ENCODE data around the gene NDUFS7.
"Not testable (repeated sequence)": the region's sequence is repeated elsewhere in the genome, so short reads cannot be mapped to it uniquely, and the experiment has no call there.

NDUFS7 gene

DNA sequence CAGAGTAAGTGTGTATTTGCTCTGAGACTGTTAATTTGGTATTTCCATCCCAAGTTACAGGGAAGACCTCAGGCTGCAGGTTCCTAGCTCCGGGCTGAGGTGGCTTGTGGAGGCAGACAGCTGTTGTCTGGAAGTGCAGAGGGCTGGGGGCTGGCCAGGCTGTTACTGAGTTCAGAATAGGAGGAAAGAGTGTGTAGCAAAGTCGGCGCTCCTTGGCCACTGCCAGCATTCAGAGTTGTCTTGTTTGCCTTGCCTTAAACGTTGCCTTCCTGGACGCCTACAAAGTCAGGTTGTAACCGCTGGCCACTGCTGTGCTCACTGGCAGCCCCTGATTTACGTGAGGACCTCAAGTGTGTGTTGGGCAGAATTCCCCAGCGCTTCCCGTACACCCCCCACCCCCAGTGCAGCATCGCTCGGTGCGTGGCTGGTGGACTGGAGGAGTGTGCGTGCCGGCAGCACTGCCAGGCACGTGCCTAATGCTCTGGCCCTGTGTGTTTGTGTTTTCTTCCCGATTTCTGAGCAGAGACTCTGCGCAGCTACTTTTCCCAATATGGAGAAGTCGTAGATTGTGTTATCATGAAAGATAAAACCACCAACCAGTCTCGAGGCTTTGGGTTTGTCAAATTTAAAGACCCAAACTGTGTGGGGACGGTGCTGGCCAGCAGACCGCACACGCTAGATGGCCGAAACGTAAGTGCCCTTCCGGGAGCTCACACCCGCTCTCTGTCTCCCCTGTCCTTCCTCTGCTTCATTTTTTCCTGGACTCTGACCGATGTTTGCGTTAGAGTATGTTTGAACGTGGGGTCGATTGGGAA is 34.2 kb downstream of the NDUFS7 start:
- DNase-seq (ENCODE audit: low spot score) = no peak

DNA sequence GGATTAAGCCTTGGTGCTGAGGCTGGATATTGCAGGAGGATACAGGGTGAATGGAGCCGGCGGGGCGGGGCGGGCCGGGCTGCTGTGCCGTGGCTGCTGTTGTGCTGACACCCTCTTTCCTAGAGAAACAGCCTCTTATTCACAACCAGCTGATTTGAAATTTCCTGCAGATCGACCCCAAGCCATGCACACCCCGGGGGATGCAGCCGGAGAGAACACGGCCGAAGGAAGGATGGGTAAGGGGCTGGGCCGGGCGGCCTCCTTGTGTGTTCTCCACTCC is 34.7 kb downstream of the NDUFS7 start:
- no peak for DNase-seq (ENCODE audit: low spot score)

DNA sequence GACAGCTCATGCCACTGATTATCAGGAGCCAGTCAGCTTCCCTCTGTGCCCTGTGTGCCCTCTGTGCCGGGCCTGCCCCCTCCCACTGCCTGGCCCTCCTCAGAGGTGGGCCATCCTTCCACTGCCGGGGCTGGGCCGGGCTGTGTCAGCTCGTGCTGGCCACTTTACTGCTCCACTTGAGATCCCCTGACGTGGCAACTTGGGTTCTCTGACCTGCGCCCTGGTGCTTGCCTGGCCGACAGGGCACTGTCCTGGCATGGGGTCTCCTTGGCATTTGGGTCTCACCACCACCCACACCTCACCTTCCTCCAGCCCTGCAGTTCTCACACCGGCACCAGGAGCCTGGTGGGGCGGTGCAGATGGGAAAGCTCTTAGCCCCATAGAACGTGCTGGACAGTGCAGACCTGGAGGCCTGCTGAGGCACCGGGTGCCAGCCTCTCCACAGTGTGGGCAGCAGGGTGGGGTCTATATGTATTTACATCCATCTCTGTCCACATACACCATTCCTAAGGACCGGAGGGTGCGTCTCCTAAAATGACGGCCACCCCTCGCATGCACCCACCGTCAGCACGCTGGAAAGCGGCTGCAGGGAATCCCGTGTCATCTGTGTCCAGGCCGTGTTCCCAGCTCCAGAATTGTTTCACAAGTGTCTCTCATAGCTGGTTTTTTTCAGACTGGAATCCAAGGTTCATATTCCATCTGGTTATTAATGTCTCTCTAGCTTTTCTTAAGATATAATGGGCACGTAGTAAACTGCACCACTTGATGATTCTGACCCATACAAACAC is 35.4 kb downstream of the NDUFS7 start:
- DNase-seq (ENCODE audit: low spot score) = no peak

DNA sequence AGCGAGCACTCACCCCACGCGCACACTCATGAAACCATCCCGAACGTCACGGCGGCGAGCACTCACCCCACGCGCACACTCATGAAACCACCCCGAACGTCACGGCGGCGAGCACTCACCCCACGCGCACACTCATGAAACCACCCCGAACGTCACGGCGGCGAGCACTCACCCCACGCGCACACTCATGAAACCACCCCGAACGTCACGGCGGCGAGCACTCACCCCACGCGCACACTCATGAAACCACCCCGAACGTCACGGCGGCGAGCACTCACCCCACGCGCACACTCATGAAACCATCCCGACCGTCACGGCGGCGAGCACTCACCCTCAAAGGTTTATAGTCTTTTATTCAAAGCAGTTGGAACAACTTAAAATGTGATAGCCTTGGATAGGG is 36.4 kb downstream of the NDUFS7 start:
- not testable (repeated sequence) for DNase-seq (ENCODE audit: low spot score)

DNA sequence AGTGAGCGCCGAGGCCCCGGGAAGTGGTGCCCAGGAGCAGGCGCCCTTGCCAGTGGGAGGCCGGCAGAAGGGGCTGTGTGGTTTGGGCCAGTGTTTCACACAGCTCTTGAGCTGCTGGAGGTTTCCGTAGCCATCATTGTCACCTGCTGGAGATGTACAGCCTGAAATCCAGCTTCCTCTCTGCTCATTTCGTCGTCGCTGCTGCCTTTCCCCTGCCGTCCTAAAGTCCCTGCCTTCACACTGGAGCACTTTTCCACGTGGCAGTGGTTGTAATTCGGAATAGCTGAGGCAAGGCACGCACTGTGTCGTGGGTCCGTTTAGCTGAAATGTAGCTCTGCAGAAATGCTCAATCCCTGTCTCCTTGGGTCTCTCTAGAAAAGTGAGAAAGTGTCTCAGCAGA is 36.9 kb downstream of the NDUFS7 start:
- no peak for DNase-seq (ENCODE audit: low spot score)

DNA sequence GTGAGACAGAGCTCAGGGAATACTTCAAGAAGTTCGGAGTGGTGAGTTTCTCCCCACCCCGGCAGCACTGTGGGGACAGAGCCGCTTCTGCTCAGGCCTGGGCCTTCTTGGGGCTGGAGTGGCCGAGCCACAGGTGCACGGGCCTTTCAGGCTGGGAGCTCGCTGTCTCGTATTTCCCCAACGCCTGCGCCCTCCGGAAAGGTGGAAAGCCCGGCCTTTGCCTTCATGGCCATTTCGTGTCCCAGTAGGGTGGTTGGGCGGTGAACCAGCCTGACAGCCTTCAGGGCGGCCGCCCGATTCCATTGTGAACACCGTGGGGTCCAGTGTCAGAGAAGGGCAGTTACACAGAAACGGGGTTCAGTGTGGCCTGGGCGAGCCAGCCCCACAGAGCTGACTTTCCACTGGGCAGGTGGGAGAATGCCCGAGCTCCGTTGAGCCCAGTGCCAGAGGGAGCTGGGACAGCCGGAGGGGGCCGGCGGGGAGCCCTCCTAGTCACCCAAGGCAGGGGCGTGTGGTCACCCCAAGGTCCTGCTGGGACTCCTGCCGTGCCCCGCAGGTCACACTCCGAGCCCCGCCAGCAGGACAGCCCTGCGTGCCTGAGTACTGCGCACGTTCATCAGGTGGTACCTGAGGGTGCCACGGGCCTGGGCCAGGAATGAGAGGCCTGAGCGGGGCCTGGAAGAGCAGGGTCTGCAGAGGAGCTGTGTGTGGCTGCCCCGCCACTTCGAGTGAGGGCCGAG is 37.7 kb downstream of the NDUFS7 start:
- no peak for DNase-seq (ENCODE audit: low spot score)

DNA sequence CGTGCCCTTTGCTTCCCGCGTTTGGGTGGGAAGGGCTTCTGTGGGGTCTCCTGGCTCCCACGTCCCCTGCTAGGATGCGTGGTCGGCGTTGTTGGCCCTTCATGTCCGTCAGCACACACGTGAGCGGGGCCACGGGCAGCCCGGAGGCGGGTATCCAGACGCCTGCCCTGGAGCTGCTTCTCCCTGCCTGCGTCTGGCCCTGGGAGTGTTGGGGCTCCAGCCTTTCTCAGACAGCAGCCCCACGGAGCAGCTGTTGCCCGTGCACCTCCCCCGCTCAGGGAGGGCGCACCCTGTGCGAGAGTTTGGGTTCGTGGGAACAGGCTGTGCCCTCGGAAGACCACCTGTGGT is 38.2 kb downstream of the NDUFS7 start:
- no peak for DNase-seq (ENCODE audit: low spot score)

DNA sequence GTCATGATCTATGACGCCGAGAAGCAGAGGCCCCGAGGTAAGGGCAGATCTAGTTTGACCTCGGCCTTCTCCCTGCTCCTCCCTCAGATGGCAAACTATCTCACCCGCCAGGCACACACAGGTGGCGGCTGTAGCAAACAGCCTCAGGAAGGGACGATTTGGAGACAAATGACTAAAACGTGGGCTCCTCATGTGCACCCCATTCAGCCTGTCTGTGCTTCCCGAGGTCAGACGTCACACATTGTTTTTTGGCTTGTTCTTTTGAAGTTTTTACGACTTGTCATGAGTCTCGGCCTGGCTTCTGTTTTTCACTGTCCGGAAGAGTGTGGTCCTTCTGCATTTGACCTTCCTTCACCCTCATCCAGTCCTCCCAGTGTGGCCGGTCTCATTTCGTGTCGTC is 38.7 kb downstream of the NDUFS7 start:
- no peak for DNase-seq (ENCODE audit: low spot score)

DNA sequence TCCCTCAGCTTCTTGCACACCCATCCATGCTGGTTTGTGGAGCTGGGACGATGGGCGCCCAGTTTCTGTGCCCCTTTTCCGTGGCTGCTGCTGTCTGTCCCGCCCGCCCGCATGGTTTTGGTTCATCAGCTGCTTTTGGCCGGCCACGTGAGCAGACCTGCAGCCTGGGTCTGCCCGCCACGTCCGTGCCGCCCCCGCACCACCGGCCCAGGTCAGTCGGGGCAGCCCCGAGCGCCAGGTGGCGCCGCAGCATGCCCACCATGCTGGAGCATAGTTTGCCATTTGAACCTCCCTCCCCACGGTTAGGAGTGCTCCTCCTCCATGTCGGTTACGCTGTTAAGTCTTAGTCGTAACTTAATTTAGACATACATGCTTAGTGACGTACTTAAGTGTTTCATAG is 39.2 kb downstream of the NDUFS7 start:
- no peak for DNase-seq (ENCODE audit: low spot score)

DNA sequence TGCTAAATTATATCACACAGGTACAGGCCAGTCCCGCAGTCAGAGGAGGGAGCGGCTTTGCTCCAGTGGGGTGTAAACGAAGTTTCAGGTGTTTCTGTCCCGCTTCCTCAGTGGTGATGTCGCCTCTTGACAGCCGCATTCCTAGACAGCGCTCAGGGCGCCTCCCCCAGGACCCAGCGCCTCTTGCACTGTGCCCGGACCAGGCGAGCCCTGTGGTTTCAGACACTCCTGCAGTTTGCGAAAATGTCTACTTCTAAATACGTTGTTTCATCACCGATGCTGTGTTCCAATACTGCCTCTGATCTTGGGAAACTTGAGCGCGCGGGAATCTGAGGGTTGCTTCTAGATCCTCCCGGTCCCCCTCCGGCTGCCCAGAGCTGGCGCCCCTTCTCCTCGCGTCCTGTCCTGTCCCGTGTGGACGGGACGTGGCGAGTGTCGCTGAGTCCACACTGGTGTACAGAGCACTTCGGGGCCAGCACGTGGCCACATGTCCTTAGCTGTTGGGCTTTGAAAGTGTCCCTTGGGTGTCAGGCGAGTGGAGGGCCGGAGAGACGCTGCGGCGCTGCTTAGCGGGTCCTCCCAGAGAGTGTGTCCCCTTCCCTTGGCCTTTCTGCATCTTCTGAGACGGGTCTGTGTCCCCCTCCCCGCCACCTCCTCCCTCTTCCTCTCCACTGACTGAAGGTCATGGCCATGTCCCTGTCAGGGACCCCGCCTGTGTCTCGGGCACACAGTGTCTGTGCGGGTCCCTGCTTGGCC is 39.9 kb downstream of the NDUFS7 start:
- no peak for DNase-seq (ENCODE audit: low spot score)

DNA sequence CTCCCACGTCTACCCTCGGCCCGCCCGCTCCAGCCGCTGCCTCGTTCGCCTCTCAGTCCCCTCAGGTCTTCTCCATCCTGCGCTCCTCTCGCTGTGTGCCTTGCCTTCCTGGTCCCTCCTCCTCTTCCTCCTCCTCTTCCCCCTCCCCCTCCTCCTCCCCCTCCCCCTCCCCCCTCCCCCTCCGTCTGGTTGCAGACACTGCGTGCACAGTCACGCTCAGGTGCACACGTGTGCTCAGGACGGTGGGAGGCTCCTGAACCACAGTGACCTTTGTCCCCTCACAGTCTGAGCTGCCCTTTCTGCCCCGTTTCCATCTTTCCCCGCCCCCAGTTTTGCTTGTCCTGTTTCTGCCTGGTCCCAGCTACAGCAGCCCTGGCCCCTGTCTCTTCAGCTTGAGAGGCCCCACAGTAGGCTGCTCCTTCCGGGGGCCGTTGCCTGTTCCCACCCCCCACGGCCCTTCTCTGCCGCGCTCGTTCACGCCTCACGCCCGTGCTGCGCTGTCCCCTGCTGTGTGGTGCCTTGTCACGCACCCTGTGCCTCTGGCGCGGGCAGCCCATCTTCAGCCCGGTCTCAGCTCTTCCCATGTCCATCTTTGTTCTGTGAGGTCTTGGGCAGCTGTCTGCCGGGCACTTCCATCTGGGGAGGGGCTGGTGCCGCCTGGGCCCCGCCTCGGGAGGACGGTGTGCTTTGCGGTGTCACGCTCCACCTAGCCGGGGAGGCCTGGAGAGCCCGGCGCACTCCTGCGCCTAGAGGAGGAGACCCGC is 40.7 kb downstream of the NDUFS7 start:
- DNase-seq (ENCODE audit: low spot score) = no peak

DNA sequence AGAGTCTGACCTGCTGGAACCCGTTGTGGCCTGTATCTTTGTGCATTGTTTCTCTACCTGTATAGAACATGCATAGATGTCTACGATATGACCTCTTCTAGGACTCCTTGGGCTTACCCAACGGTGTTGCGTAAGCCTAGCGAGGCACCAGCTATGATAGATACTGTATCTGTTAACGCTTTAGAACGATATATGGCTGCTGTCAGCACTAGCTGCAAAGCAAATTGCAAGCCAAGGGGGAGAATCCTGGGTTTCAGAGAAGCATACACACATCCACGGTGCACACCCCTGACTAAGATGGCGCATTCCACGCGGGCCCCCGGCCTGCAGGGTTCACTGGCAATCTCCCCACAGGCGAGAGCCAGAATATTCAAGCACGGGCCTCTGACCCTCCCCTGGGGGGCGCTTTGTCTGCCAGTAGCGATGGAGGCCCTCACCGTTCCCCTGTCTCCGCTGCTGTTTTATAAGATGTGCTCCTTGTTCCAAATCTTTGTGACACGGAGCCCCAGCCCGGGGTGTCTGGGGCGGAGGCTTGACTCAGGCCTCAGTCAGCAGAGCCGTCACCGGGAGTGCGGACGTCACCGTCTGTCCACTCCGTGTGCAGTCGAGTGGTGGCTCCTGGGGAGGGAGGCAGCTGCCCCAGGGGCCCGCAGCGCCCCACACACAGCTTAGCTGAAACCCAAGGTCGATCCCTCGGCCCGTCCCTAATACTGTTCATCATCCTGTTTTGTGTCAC is 41.6 kb downstream of the NDUFS7 start:
- DNase-seq (ENCODE audit: low spot score) = no peak

DNA sequence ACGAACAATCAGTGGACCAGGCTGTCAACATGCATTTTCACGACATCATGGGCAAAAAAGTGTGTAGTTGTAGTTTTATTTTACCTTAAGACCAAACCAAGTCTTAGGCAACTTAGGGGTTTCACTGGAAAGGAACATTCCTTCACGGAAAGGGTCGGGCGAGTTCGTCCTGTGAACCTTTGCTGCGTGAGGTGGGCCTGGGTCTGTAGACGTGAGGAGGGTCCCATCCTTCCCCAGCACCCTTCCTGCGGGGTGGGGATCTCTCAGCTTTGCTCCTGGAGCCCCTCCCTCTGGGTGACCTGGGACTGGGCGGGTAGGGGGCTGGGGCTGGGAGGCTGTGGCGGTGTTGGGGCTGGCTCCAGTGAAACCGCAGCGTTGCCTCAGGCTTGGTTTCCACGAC is 42.2 kb downstream of the NDUFS7 start:
- DNase-seq (ENCODE audit: low spot score) = no peak

DNA sequence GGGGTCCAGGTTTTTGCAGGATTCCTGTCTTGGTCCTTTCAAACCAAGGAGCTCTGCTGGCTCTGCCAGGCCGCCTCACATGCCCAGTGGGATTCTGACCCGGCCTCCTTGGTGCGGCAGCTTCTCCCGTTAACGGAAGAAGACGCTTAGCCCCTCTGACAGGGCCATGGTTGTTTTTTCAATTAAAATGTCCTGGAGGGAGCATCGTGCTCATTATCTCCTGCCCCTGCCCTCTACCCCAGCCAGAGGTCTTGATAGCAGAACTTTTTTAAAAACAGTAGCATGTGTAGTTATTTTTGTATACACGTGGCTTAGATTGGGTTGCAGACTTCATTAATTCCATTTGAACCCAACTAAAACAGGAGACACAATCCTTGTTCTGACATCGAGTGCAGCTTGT is 43.0 kb downstream of the NDUFS7 start:
- DNase-seq (ENCODE audit: low spot score) = no peak

DNA sequence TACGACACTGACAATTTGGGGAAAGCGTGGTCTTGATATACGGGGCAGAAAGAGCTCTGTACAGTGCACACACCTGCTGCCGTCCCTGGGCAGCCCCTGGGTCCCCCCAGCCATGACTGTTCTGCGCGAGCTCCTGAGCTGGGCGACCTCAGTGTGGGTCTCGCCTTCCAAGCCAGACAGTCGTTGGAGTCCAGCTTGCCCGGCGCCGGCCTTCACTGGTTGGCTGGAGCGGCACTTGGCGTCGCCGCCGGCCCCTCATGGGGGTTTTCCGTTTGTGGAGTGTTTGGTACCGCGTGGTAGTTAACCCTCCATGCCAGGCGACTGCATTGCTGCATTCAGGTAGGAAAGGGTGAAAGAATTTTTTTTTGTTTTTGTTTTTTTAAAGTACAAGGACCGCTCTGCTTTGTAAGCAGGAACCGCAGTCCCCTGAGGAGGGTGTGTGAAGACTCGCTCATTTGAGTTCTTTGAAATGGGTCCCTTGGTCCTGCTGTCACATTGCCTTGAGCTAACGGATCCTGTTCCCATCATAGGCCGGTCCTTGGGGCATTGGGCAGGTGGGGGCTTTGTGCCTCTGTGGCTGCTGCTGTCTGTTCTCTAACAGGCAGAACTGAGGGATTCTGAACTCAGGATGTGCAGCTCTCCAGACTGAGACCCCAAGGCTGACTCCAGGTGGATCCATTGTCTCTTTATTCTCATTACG is 43.7 kb downstream of the NDUFS7 start:
- no peak for DNase-seq (ENCODE audit: low spot score)

DNA sequence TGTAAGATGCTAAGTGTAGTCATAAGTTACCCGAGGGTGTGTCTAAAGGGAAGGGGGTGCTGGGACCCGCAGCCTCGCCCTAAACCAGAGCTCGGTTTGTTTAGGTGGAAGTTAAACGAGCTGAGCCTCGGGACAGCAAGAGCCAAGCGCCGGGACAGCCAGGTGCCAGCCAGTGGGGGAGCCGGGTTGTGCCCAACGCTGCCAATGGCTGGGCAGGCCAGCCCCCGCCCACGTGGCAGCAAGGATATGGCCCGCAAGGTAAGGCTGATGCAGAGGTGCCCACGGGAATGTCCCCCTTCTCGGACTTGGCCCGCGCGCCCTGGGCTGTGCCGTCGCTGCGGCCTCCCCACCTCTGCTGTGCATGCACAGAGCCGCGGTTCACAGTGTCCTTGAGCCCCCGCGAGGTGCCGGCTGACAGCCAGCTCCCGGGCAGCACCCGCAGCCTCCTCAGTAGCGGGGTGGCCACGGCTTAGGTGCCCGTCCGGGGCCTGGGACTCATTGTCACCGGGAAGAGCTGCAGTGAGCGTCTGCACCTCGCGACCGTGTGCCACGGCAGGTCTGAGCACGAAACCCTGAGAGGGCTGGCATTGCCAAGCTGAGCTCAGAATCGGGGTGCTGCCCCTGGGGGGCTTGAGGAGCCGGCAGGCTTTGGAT is 45.2 kb downstream of the NDUFS7 start:
- no peak for DNase-seq (ENCODE audit: low spot score)

DNA sequence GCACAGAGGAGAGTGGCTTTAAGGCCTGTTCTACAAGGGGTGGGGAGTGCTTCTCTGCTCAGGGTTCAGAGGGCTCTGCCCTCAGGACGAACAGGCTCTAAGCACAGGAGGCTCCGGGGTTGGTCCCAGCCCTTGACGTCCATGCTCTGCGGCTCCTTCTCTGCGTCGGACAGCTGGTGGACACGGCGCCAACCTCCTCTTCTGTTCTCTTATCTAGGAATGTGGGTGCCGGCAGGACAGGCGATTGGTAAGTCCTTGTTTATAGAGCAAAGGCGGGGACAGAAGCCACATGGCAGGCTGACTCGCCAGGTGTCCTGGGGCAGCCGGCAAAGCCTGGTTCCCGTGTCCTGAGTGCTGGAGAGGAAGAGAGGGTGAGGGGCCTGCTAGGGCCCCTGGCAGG is 46.0 kb downstream of the NDUFS7 start:
- no peak for DNase-seq (ENCODE audit: low spot score)

DNA sequence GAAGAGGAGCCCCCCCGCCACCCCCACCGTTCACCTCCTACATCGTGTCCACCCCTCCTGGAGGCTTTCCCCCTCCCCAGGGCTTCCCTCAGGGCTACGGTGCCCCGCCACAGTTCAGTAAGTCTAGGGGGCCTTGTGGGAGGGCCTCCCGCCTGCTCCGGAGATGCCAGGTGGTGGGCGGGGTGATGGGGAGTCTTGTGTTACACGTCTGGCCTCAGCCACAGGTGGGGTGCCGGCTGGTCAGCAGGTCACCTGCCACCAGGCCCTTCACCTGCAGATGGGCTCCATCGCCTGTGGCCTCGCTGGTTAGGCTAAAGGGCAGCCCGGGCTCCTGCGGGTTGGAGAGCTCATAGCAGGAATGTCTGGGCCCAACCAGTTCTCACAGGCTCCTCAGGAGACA is 46.5 kb downstream of the NDUFS7 start:
- no peak for DNase-seq (ENCODE audit: low spot score)

DNA sequence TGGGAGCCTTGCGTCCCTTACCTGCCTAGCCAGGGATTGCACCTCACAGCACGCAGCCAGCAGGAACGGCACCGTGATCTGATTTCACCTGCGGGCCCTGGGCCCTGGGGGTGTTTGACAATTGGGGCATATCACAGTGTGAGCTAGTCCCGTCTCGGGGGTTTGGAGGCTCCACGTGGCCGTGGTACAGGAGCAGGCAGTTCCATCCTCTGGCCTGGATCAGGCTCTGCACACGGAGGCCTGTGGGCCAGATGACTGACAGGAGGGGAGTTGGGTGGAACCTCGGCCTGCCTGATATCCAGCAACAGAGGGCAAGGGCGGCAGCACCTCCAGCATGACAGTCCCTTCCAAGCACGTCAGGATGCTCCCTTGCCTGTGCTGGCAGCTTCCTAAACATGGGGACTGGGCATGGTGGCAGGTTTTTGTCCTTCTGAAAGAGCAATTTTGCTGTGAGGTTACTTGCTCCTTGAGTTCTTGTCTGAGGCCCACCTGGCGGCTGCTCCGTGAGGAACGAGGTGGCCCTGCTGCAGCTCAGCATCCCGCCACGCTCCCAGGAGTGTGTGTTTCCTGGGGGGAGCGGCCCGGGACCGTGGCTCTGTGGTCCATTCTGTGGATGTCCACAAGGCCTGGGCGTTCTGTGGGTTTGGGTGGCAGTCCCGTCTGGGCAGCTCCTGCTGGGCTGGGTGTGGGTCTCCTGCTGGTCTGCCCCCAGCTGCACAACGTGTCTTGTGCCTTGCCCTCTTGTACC is 48.2 kb downstream of the NDUFS7 start:
- DNase-seq (ENCODE audit: low spot score) = no peak
